A673 (cell line): ENCODE data around the gene ACSBG1. TPM values are rescaled to one million over a fixed set of nuclear protein-coding genes. Genes with fewer than 3 reads are reported as not detected.

ENCODE experiments used
- BruUV-seq: library from RNA; stranded (reverse); fragments of 400-500 nt; replicated peaks from 2 replicates; lab custom pipeline; 2021; lab: Mats Ljungman, UMichigan
- CTCF ChIA-PET: fragments of 300-600 bp; sonication (Branson Sonifier 250); formaldehyde crosslinking; loops from one replicate; lab custom pipeline; 2022; ENCODE audit warnings: antibody characterized with exemption; lab: Charles Lee
- POLR2A ChIA-PET: fragments of 300-600 bp; sonication (Branson Sonifier 250); formaldehyde crosslinking; loops from one replicate; lab custom pipeline; 2022; ENCODE audit warnings: antibody characterized with exemption; ENCODE audit not compliant: low non-redundant PET; lab: Charles Lee
- DNase-seq: peaks from one replicate; pipeline ENCODE4 v3.0.0-alpha.2; 2015; ENCODE audit warnings: low spot score
- H3K27ac ChIP-seq: fragments of 200-600 bp; sonication (generic); 2 replicates; pipeline ENCODE4 v1.5.1; 2016; ENCODE audit warnings: mixed run types, low read depth, mild to moderate bottlenecking, mixed read lengths, antibody characterized with exemption, low read length; ENCODE audit not compliant: poor library complexity, severe bottlenecking
- H3K27me3 ChIP-seq: fragments of 200-600 bp; sonication (generic); replicated peaks from 2 replicates; pipeline ENCODE4 v1.6.1; 2017; ENCODE audit warnings: mixed run types, low read depth, mild to moderate bottlenecking, mixed read lengths, antibody characterized with exemption, low read length; ENCODE audit not compliant: insufficient read depth, poor library complexity
- H3K36me3 ChIP-seq: fragments of 200-600 bp; sonication (generic); 2 replicates; pipeline ENCODE4 v1.6.1; 2016; ENCODE audit warnings: mixed run types, mild to moderate bottlenecking, mixed read lengths, antibody characterized with exemption, low read length; ENCODE audit not compliant: insufficient read depth, poor library complexity, severe bottlenecking
- H3K4me1 ChIP-seq: fragments of 200-600 bp; sonication (generic); 2 replicates; pipeline ENCODE4 v1.6.1; 2017; ENCODE audit warnings: mixed run types, mild to moderate bottlenecking, mixed read lengths, antibody characterized with exemption, low read length; ENCODE audit not compliant: insufficient read depth, poor library complexity, severe bottlenecking
- H3K4me3 ChIP-seq: fragments of 200-600 bp; sonication (generic); 2 replicates; pipeline ENCODE4 v1.5.1; 2016; ENCODE audit warnings: low read depth, mixed run types, mild to moderate bottlenecking, mixed read lengths, low read length; ENCODE audit not compliant: poor library complexity, severe bottlenecking
- H3K9me3 ChIP-seq: fragments of 200-600 bp; sonication (generic); 2 replicates; pipeline ENCODE4 v1.6.1; 2016; ENCODE audit warnings: mixed run types, low read depth, mild to moderate bottlenecking, mixed read lengths, antibody characterized with exemption, low read length; ENCODE audit not compliant: poor library complexity, severe bottlenecking
- CTCF ChIP-seq: fragments of 300-800, 200-600 bp; sonication (generic); conservative IDR thresholded peaks from 2 replicates; pipeline ENCODE4 v1.5.1; 2017; ENCODE audit warnings: low read depth, mild to moderate bottlenecking, antibody characterized with exemption, low read length, moderate library complexity, mixed read lengths
- EZH2 ChIP-seq: fragments of 200-600 bp; sonication (generic); IDR thresholded peaks from 2 replicates; pipeline ENCODE4 v1.6.1; 2017; ENCODE audit warnings: borderline replicate concordance, low read depth, mild to moderate bottlenecking, mixed read lengths, antibody characterized with exemption, low read length; ENCODE audit not compliant: poor library complexity, severe bottlenecking
- intact Hi-C: fragments of 100-400 bp; cut with micrococcal nuclease; formaldehyde crosslinking; loops from one replicate; pipeline ENCODE4 v1.10.0; 2022; ENCODE audit not compliant: unreplicated experiment
- total RNA-seq: library from RNA; stranded (reverse); gene quantifications from 2 replicates; pipeline ENCODE4 v1.2.3, GENCODE V29; 2021

ACSBG1 gene
- total RNA-seq, 1 experiment from 2014 or later, result 0.45 TPM

- BruUV-seq, result no TSS peak
- ChIA-PET POLR2A (no interaction called here), CTCF (interaction anchor here (0.8 kb wide), 1 partner anchor 93 kb away, joined by 4 read pairs; no protein-coding TSS in a partner anchor)
- Histone ChIP-seq H3K36me3 (no peaks in the 10 kb centered on the region), H3K9me3 (no peaks in the 10 kb centered on the region), H3K27me3 (no peaks in the 10 kb centered on the region), H3K27ac (no peak overlapping the region), H3K4me1 (no peaks in the 10 kb centered on the region), H3K4me3 (no peak overlapping the region)
- peak; percentile 50 for DNase-seq
- TF ChIP-seq EZH2, result no peak
- TF ChIP-seq CTCF, result no peak
- intact Hi-C loops, result no loop called here
These were observed 27.8 kb downstream of the ACSBG1 start for GRCh38 chr15:78206326-78207109.

GRCh38 chr15:78205856-78206255 lies 28.5 kb downstream of the ACSBG1 start:
- no peak for DNase-seq

GRCh38 chr15:78205337-78205736 lies 29.0 kb downstream of the ACSBG1 start:
- Histone ChIP-seq H3K27me3 (no peaks in the 10 kb centered on the region), H3K4me1 (no peaks in the 10 kb centered on the region), H3K36me3 (no peaks in the 10 kb centered on the region), H3K27ac (no peak overlapping the region), H3K9me3 (no peaks in the 10 kb centered on the region), H3K4me3 (no peak overlapping the region)
- no peak for DNase-seq
- intact Hi-C loops, result no loop called here
- CTCF ChIA-PET, result no interaction called here
- POLR2A ChIA-PET, result no interaction called here
- TF ChIP-seq CTCF (no peak), EZH2 (no peak)
- no TSS peak for BruUV-seq

More at GRCh38 chr15:78205856-78206255, 28.5 kb downstream of the ACSBG1 start:
- H3K27ac ChIP-seq, result no peak overlapping the region
- CTCF ChIA-PET, result no interaction called here
- H3K4me1 ChIP-seq, result no peaks in the 10 kb centered on the region
- BruUV-seq, result no TSS peak
- POLR2A ChIA-PET, result no interaction called here
- no peak overlapping the region for H3K4me3 ChIP-seq
- H3K36me3 ChIP-seq, result no peaks in the 10 kb centered on the region
- TF ChIP-seq EZH2 (no peak), CTCF (no peak)
- H3K9me3 ChIP-seq, result no peaks in the 10 kb centered on the region
- H3K27me3 ChIP-seq, result no peaks in the 10 kb centered on the region
- intact Hi-C loops, result no loop called here
